IMR-90 (cell line): ENCODE data around the gene ZNF507. TPM values are rescaled to one million over a fixed set of nuclear protein-coding genes. Genes with fewer than 3 reads are reported as not detected.

ENCODE experiments used
- ATAC-seq: fragments of 200-7000 bp; cut with Tn5 transposase; 2 replicates; pipeline ENCODE4 v1.9.1; 2020; ENCODE audit warnings: low read depth, mild to moderate bottlenecking, moderate library complexity
- BruUV-seq: library from RNA; stranded (reverse); fragments of 400-500 nt; replicated peaks from 2 replicates; lab custom pipeline; 2021; lab: Mats Ljungman, UMichigan
- CTCF ChIA-PET: fragments of 300-600 bp; formaldehyde crosslinking; extraction: SDS; loops from one replicate; lab custom pipeline; 2021; ENCODE audit warnings: antibody characterized with exemption; lab: Yijun Ruan, JAX
- POLR2A ChIA-PET: fragments of 300-600 bp; sonication (Branson Sonifier 250); formaldehyde crosslinking; loops from one replicate; lab custom pipeline; 2022; ENCODE audit warnings: antibody characterized with exemption; ENCODE audit not compliant: unreplicated experiment; lab: Charles Lee
- DNase-seq: peaks from one replicate; pipeline ENCODE4 v3.0.0; 2013
- H2AFZ ChIP-seq: replicated peaks from 2 replicates; pipeline ENCODE3; 2013; ENCODE audit warnings: low read length, mild to moderate bottlenecking; ENCODE audit not compliant: poor library complexity
- H2AK5ac ChIP-seq: 2 replicates; pipeline ENCODE4 v1.6.1; 2013; ENCODE audit warnings: low read depth, low read length, inconsistent platforms
- H2AK9ac ChIP-seq: replicated peaks from 2 replicates; pipeline ENCODE3; 2013; ENCODE audit warnings: mild to moderate bottlenecking, low read depth, low read length, moderate library complexity; ENCODE audit not compliant: poor library complexity
- H2BK120ac ChIP-seq: 2 replicates; pipeline ENCODE4 v1.6.1; 2013; ENCODE audit warnings: low read depth, low read length, inconsistent platforms
- H2BK15ac ChIP-seq: 3 replicates; pipeline ENCODE4 v1.6.1; 2013; ENCODE audit warnings: low read depth, low read length, inconsistent platforms
- H2BK20ac ChIP-seq: 2 replicates; pipeline ENCODE4 v1.6.1; 2013; ENCODE audit warnings: low read depth, mild to moderate bottlenecking, inconsistent platforms, low read length, moderate library complexity
- H2BK5ac ChIP-seq: 2 replicates; pipeline ENCODE4 v1.6.1; 2013; ENCODE audit warnings: mild to moderate bottlenecking, low read depth, low read length, inconsistent platforms; ENCODE audit not compliant: poor library complexity, severe bottlenecking
- H3K14ac ChIP-seq: replicated peaks from 2 replicates; pipeline ENCODE4 v1.6.1; 2013; ENCODE audit warnings: low read depth, low read length, inconsistent platforms
- H3K18ac ChIP-seq: 2 replicates; pipeline ENCODE4 v1.6.1; 2013; ENCODE audit warnings: low read depth, low read length, control low read depth
- H3K23ac ChIP-seq: 2 replicates; pipeline ENCODE4 v1.6.1; 2013; ENCODE audit warnings: low read depth, low read length, inconsistent platforms
- H3K27ac ChIP-seq: 2 replicates; pipeline ENCODE4 v1.5.1; 2013; ENCODE audit warnings: mild to moderate bottlenecking, control low read depth, low read length; ENCODE audit not compliant: insufficient read depth
- H3K27me3 ChIP-seq: 2 replicates; pipeline ENCODE4 v1.6.1; 2013; ENCODE audit warnings: low read length; ENCODE audit not compliant: control insufficient read depth, insufficient read depth
- H3K36me3 ChIP-seq: 2 replicates; pipeline ENCODE4 v1.6.1; 2013; ENCODE audit warnings: low read length, mixed read lengths; ENCODE audit not compliant: control insufficient read depth, insufficient read depth
- H3K4ac ChIP-seq: 2 replicates; pipeline ENCODE4 v1.6.1; 2013; ENCODE audit warnings: low read depth, low read length, inconsistent platforms
- H3K4me1 ChIP-seq: 2 replicates; pipeline ENCODE4 v1.6.1; 2013; ENCODE audit warnings: low read length, mixed read lengths; ENCODE audit not compliant: control insufficient read depth, insufficient read depth
- H3K4me2 ChIP-seq: 2 replicates; pipeline ENCODE4 v1.6.1; 2013; ENCODE audit warnings: low read depth, mild to moderate bottlenecking, control low read depth, low read length, moderate library complexity
- H3K4me3 ChIP-seq: 2 replicates; pipeline ENCODE4 v1.5.1; 2013; ENCODE audit warnings: low read depth, mild to moderate bottlenecking, control low read depth, low read length, moderate library complexity; ENCODE audit not compliant: insufficient read depth
- H3K56ac ChIP-seq: 2 replicates; pipeline ENCODE4 v1.6.1; 2013; ENCODE audit warnings: low read length, inconsistent platforms; ENCODE audit not compliant: insufficient read depth; ENCODE audit errors: extremely low read depth
- H3K79me1 ChIP-seq, 2 experiments: 2 replicates each; pipeline ENCODE4 v1.6.1; 2013; ENCODE audit warnings: low read length in 2 of 2, inconsistent platforms in 1 of 2, low read depth in 1 of 2
- H3K9ac ChIP-seq: 2 replicates; pipeline ENCODE4 v1.6.1; 2013; ENCODE audit warnings: low read depth, low read length, control low read depth
- H3K9me1 ChIP-seq: 2 replicates; pipeline ENCODE4 v1.6.1; 2013; ENCODE audit warnings: low read length, inconsistent platforms; ENCODE audit not compliant: insufficient read depth
- H3K9me3 ChIP-seq: 2 replicates; pipeline ENCODE4 v1.6.1; 2013; ENCODE audit warnings: low read length; ENCODE audit not compliant: control insufficient read depth, insufficient read depth
- H4K20me1 ChIP-seq: 2 replicates; pipeline ENCODE4 v1.6.1; 2013; ENCODE audit warnings: low read length, inconsistent platforms; ENCODE audit not compliant: insufficient read depth
- H4K5ac ChIP-seq: 2 replicates; pipeline ENCODE4 v1.6.1; 2013; ENCODE audit warnings: mild to moderate bottlenecking, low read depth, low read length, control low read depth
- H4K8ac ChIP-seq, 2 experiments: 2 replicates each; pipeline ENCODE4 v1.6.1; 2013; ENCODE audit warnings: low read depth in 2 of 2, low read length in 2 of 2, control low read depth in 1 of 2, inconsistent platforms in 1 of 2
- H4K91ac ChIP-seq: 2 replicates; pipeline ENCODE4 v1.6.1; 2013; ENCODE audit warnings: low read depth, low read length, inconsistent platforms; ENCODE audit not compliant: insufficient read depth
- BHLHE40 ChIP-seq: fragments of 150-350 bp; IDR thresholded peaks from 2 replicates; pipeline ENCODE4 v1.6.1; 2016; ENCODE audit warnings: mild to moderate bottlenecking, low read depth, low read length
- CTCF ChIP-seq: conservative IDR thresholded peaks from 2 replicates; pipeline ENCODE4 v1.5.1; 2012; ENCODE audit warnings: mild to moderate bottlenecking, low read depth, low read length, improper control_type of control experiment
- FOS ChIP-seq: fragments of 150-350 bp; IDR thresholded peaks from 2 replicates; pipeline ENCODE4 v1.6.1; 2016; ENCODE audit warnings: low read depth, low read length
- MAZ ChIP-seq: IDR thresholded peaks from 2 replicates; pipeline ENCODE4 v1.6.1; 2012; ENCODE audit warnings: low read depth, mild to moderate bottlenecking, low read length, improper control_type of control experiment, moderate library complexity, borderline replicate concordance
- NFE2L2 ChIP-seq: fragments of 150-350 bp; IDR thresholded peaks from 2 replicates; pipeline ENCODE4 v1.6.1; 2016; ENCODE audit warnings: low read depth, mild to moderate bottlenecking, low read length
- POLR2A ChIP-seq: IDR thresholded peaks from 2 replicates; pipeline ENCODE4 v1.6.1; 2012; ENCODE audit warnings: mild to moderate bottlenecking, low read depth, low read length
- RAD21 ChIP-seq: IDR thresholded peaks from 2 replicates; pipeline ENCODE4 v1.6.1; 2012; ENCODE audit warnings: low read length, improper control_type of control experiment
- RFX5 ChIP-seq: IDR thresholded peaks from 2 replicates; pipeline ENCODE4 v1.8.0; 2012; ENCODE audit warnings: low read depth, mild to moderate bottlenecking, low read length, moderate library complexity
- USF2 ChIP-seq: fragments of 150-350 bp; IDR thresholded peaks from 2 replicates; pipeline ENCODE4 v1.6.1; 2017; ENCODE audit warnings: mild to moderate bottlenecking, antibody characterized with exemption, low read length, low read depth
- WGBS, 2 experiments: methylation state at CpG; one replicate each; pipeline versions ENCODE4 v1.1.5 to v1.1.7; 2013; ENCODE audit warnings: missing lambda C conversion rate in 2 of 2; ENCODE audit not compliant: insufficient read length in 1 of 2; ENCODE audit errors: extremely low coverage in 2 of 2; 5-methylcytosine and 5-hydroxymethylcytosine counted together
- dilution Hi-C: fragments of 300-500 bp; cut with HindIII; formaldehyde crosslinking; loops from one replicate; pipeline ENCODE4 v1.14.3; 2018; ENCODE audit warnings: low sequenced_read_pairs; ENCODE audit not compliant: unreplicated experiment
- in situ Hi-C: fragments of 300-500 bp; cut with MboI; formaldehyde crosslinking; loops from 3 replicates; pipeline ENCODE4 v1.14.3; 2019; ENCODE audit warnings: low sequenced_read_pairs, inconsistent platforms, mixed read lengths
- intact Hi-C: fragments of 100-400 bp; cut with micrococcal nuclease; formaldehyde crosslinking; loops from 2 replicates; pipeline ENCODE4 v1.10.0; 2022
- polyA plus RNA-seq, 3 experiments: library from polyadenylated mRNA; depleted of rRNA; stranded (reverse); fragments of >200 nt; gene quantifications; 2 replicates each; pipeline ENCODE4 v1.2.3, GENCODE V29; 2012; ENCODE audit warnings: low replicate concordance in 1 of 3
- total RNA-seq: library from RNA; depleted of rRNA; stranded (reverse); fragments of >200 nt; gene quantifications from 2 replicates; pipeline ENCODE4 v1.2.3, GENCODE V29; 2012
- TF ChIP-seq, protein P1 (sequence below): fragments of 150-350 bp; IDR thresholded peaks from 2 replicates; pipeline ENCODE4 v1.6.1; 2016; ENCODE audit warnings: low read depth, mild to moderate bottlenecking, low read length, moderate library complexity, borderline replicate concordance

ZNF507 gene
- total and polyA plus RNA-seq, 2 of the 4 experiments (the other 2 are of a cell fraction) = 9.6 to 19.9 TPM

DNA sequence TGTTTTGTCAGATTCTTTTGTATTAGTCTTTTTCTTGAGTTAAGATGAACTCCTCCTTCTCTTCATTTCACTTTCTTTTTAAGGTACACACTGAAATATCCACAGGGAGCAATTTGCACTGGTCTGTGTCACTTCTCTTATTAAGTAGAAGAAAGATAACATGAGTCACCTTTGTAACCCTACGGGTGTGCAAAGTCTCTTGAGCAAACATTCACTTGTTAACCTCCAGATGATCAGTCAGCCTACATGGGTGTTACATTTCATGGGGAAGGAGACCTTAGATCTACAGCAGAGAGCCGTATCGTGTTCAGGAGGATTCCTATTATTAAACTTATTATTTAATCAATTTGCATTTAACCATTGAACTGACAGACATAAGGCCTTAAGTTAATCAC, 5.1 kb downstream of the ZNF507 start:
- ATAC-seq = no peak

More for the DNA sequence above, 5.1 kb downstream of the ZNF507 start:
- DNase-seq = no peak
- Histone ChIP-seq H2BK20ac (no peak overlapping the region), H3K9me3 (no peaks in the 10 kb centered on the region), H3K9ac (no peak overlapping the region), H3K23ac (no peak overlapping the region), H3K9me1 (peaks cover 15% of the 10 kb centered on the region; the same call in 1 of the 2 replicates), H3K27me3 (no peaks in the 10 kb centered on the region), H2BK120ac (no peak overlapping the region), H4K91ac (no peak overlapping the region), H2AK9ac (no peak overlapping the region), H2AK5ac (no peak overlapping the region), H3K14ac (no peak overlapping the region), H3K36me3 (peaks cover 23% of the 10 kb centered on the region), H4K5ac (no peak overlapping the region), H3K4me2 (no peak overlapping the region), H3K4ac (no peak overlapping the region), H3K18ac (no peak overlapping the region), H3K79me1 (peaks cover 58 to 65% of the 10 kb centered on the region in 2 experiments), H2AFZ (no peak overlapping the region), H3K27ac (no peak overlapping the region), H3K4me3 (no peak overlapping the region), H2BK5ac (no peak overlapping the region), H3K56ac (no peak overlapping the region), H4K20me1 (peaks cover 15% of the 10 kb centered on the region), H2BK15ac (no peak overlapping the region), H3K4me1 (peaks cover 11% of the 10 kb centered on the region), H4K8ac (no peak overlapping the region)
- ChIA-PET POLR2A (no interaction called here), CTCF (interaction anchor here (0.5 to 1.1 kb wide), 2 partner anchors 13 to 1665 kb away, joined by 3 read pairs; no protein-coding TSS in a partner anchor)
- in situ Hi-C loops = loop anchor here (25.0 kb wide), 1 partner anchor 1013 kb away; the partner anchor contains the start of gene TSHZ3
- intact Hi-C loops = loop anchor here (2.0 kb wide), 1 partner anchor 22 kb away; no protein-coding TSS in a partner anchor
- no CpG with 5 or more reads among the region's 3 CpGs for WGBS, 2 experiments
- dilution Hi-C loops = no loop called here
- no TSS peak for BruUV-seq
- no peak for TF ChIP-seq RAD21
- no peak for TF ChIP-seq FOS
- no peak for TF ChIP-seq USF2
- no peak for TF ChIP-seq CTCF
- no peak for TF ChIP-seq POLR2A
- no peak for TF ChIP-seq RFX5
- no peak for TF ChIP-seq BHLHE40
- TF ChIP-seq NFE2L2 = no peak
- TF ChIP-seq MAZ = no peak
- TF ChIP-seq, protein P1, sequence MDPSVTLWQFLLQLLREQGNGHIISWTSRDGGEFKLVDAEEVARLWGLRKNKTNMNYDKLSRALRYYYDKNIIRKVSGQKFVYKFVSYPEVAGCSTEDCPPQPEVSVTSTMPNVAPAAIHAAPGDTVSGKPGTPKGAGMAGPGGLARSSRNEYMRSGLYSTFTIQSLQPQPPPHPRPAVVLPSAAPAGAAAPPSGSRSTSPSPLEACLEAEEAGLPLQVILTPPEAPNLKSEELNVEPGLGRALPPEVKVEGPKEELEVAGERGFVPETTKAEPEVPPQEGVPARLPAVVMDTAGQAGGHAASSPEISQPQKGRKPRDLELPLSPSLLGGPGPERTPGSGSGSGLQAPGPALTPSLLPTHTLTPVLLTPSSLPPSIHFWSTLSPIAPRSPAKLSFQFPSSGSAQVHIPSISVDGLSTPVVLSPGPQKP = no peak
